Mesenchymal stem cell (in vitro differentiated cells and primary cell): ENCODE data around the gene MYO1D.

ENCODE experiments used
- DNase-seq: peaks from one replicate; pipeline ENCODE4 v3.0.0-alpha.2; 2013
- H2AFZ ChIP-seq: one replicate; pipeline ENCODE4 v1.6.1; 2013; ENCODE audit warnings: low read depth, mild to moderate bottlenecking, control low read depth, inconsistent platforms, low read length, moderate library complexity
- H2AK5ac ChIP-seq: 2 replicates; pipeline ENCODE4 v1.6.1; 2013; ENCODE audit warnings: low read length, moderate library complexity, mild to moderate bottlenecking, inconsistent platforms; ENCODE audit not compliant: severe bottlenecking
- H2BK120ac ChIP-seq: one replicate; pipeline ENCODE4 v1.6.1; 2013; ENCODE audit warnings: low read depth, mild to moderate bottlenecking, inconsistent platforms, low read length, moderate library complexity
- H2BK12ac ChIP-seq, 2 experiments: one replicate each; pipeline ENCODE4 v1.6.1; 2013; ENCODE audit warnings: inconsistent platforms in 2 of 2, low read length in 2 of 2, mild to moderate bottlenecking in 2 of 2, moderate library complexity in 2 of 2, control low read depth in 1 of 2
- H2BK15ac ChIP-seq: one replicate; pipeline ENCODE4 v1.6.1; 2013; ENCODE audit warnings: mild to moderate bottlenecking, low read depth, inconsistent platforms; ENCODE audit not compliant: poor library complexity, severe bottlenecking
- H2BK5ac ChIP-seq: 2 replicates; pipeline ENCODE4 v1.6.1; 2013; ENCODE audit warnings: low read depth, mild to moderate bottlenecking, low read length, control low read depth, inconsistent platforms; ENCODE audit not compliant: poor library complexity, severe bottlenecking
- H3K14ac ChIP-seq, 2 experiments: one replicate each; pipeline ENCODE4 v1.6.1; 2013; ENCODE audit warnings: inconsistent platforms in 2 of 2, low read length in 2 of 2, control low read depth in 1 of 2, mild to moderate bottlenecking in 1 of 2, moderate library complexity in 1 of 2
- H3K18ac ChIP-seq, 2 experiments: one replicate each; pipeline ENCODE4 v1.6.1; 2013; ENCODE audit warnings: inconsistent platforms in 2 of 2, low read length in 2 of 2, control low read depth in 1 of 2, low read depth in 1 of 2, mild to moderate bottlenecking in 1 of 2
- H3K23ac ChIP-seq, 2 experiments: one replicate each; pipeline ENCODE4 v1.6.1; 2013; ENCODE audit warnings: inconsistent platforms in 2 of 2, low read length in 2 of 2, mild to moderate bottlenecking in 2 of 2, moderate library complexity in 2 of 2, control low read depth in 1 of 2
- H3K27ac ChIP-seq: 2 replicates; pipeline ENCODE4 v1.5.1; 2013; ENCODE audit warnings: mild to moderate bottlenecking, moderate library complexity, low read length, control low read depth, inconsistent platforms; ENCODE audit not compliant: poor library complexity, severe bottlenecking
- H3K27me3 ChIP-seq, 2 experiments: 2 replicates each; pipeline versions ENCODE4 v1.6.1 to v1.7.0; 2013; ENCODE audit warnings: low read length in 2 of 2, mild to moderate bottlenecking in 2 of 2, moderate library complexity in 2 of 2, control low read depth in 1 of 2, inconsistent platforms in 1 of 2; ENCODE audit not compliant: control insufficient read depth in 1 of 2, insufficient read depth in 1 of 2
- H3K36me3 ChIP-seq, 2 experiments: 2 replicates each; pipeline versions ENCODE4 v1.6.1 to v1.7.0; 2013; ENCODE audit warnings: low read length in 2 of 2, control low read depth in 1 of 2, inconsistent platforms in 1 of 2, low read depth in 1 of 2, mild to moderate bottlenecking in 1 of 2; ENCODE audit not compliant: insufficient read depth in 2 of 2, control insufficient read depth in 1 of 2
- H3K4ac ChIP-seq, 2 experiments: one replicate each; pipeline ENCODE4 v1.6.1; 2013; ENCODE audit warnings: inconsistent platforms in 2 of 2, low read length in 2 of 2, mild to moderate bottlenecking in 2 of 2, moderate library complexity in 2 of 2, control low read depth in 1 of 2, low read depth in 1 of 2
- H3K4me1 ChIP-seq: 2 replicates; pipeline ENCODE4 v1.6.1; 2013; ENCODE audit warnings: low read depth, low read length, control low read depth; ENCODE audit not compliant: control insufficient read depth, insufficient read depth
- H3K4me2 ChIP-seq: 2 replicates; pipeline ENCODE4 v1.6.1; 2013; ENCODE audit warnings: low read length, mild to moderate bottlenecking, inconsistent platforms; ENCODE audit not compliant: poor library complexity, severe bottlenecking
- H3K4me3 ChIP-seq, 2 experiments: 2 replicates each; pipeline versions ENCODE4 v1.5.1 to v1.7.0; 2013; ENCODE audit warnings: low read length in 2 of 2, mild to moderate bottlenecking in 2 of 2, control low read depth in 1 of 2, low read depth in 1 of 2; ENCODE audit not compliant: insufficient read depth in 1 of 2
- H3K79me1 ChIP-seq: replicated peaks from 2 replicates; pipeline ENCODE4 v1.6.1; 2013; ENCODE audit warnings: mild to moderate bottlenecking, control low read depth, low read length, inconsistent platforms; ENCODE audit not compliant: poor library complexity, severe bottlenecking
- H3K9ac ChIP-seq: 2 replicates; pipeline ENCODE4 v1.7.0; 2013; ENCODE audit warnings: mild to moderate bottlenecking, low read length, moderate library complexity
- H3K9me3 ChIP-seq: 2 replicates; pipeline ENCODE4 v1.7.0; 2013; ENCODE audit warnings: mild to moderate bottlenecking, low read length; ENCODE audit not compliant: control insufficient read depth
- H4K8ac ChIP-seq: one replicate; pipeline ENCODE4 v1.6.1; 2013; ENCODE audit warnings: inconsistent platforms, mild to moderate bottlenecking, low read length, moderate library complexity
- H4K91ac ChIP-seq: one replicate; pipeline ENCODE4 v1.6.1; 2013; ENCODE audit warnings: mild to moderate bottlenecking, low read length, inconsistent platforms
- WGBS: methylation state at CpG from one replicate; pipeline ENCODE4 v1.1.7; 2013; ENCODE audit warnings: mixed read lengths; 5-methylcytosine and 5-hydroxymethylcytosine counted together

Gene MYO1D

GRCh38 chr17:32564325-32564724 is 312.6 kb downstream of the MYO1D start:
- H3K18ac ChIP-seq = no peak overlapping the region
- no peak overlapping the region for H2BK120ac ChIP-seq
- no peaks in the 10 kb centered on the region for H3K4me1 ChIP-seq
- H2BK15ac ChIP-seq = no peak overlapping the region
- no peak overlapping the region for H3K4ac ChIP-seq
- no peak overlapping the region for H3K27ac ChIP-seq
- no peak overlapping the region for H4K8ac ChIP-seq
- no peaks in the 10 kb centered on the region for H3K27me3 ChIP-seq
- H2BK5ac ChIP-seq = no peak overlapping the region
- H3K9ac ChIP-seq = no peak overlapping the region
- no peak for DNase-seq
- H3K4me2 ChIP-seq = no peak overlapping the region
- no peak overlapping the region for H2AK5ac ChIP-seq
- no peak overlapping the region for H3K23ac ChIP-seq
- no peak overlapping the region for H2AFZ ChIP-seq
- H3K36me3 ChIP-seq = peaks cover 0 to 34% of the 10 kb centered on the region in 2 experiments
- no peak overlapping the region for H2BK12ac ChIP-seq
- 56% methylated on average over 2 of the region's 3 CpGs for WGBS
- no peak overlapping the region for H4K91ac ChIP-seq
- no peak overlapping the region for H3K14ac ChIP-seq
- no peaks in the 10 kb centered on the region for H3K79me1 ChIP-seq
- H3K9me3 ChIP-seq = peaks cover 4% of the 10 kb centered on the region
- H3K4me3 ChIP-seq = no peak overlapping the region

GRCh38 chr17:32563583-32563982 is 313.3 kb downstream of the MYO1D start:
- H2BK120ac ChIP-seq = no peak overlapping the region
- no peak overlapping the region for H3K9ac ChIP-seq
- H2BK5ac ChIP-seq = no peak overlapping the region
- no peak overlapping the region for H3K18ac ChIP-seq
- H2BK12ac ChIP-seq = no peak overlapping the region
- H3K4me3 ChIP-seq = no peak overlapping the region
- no peak overlapping the region for H2AK5ac ChIP-seq
- H3K27me3 ChIP-seq = no peaks in the 10 kb centered on the region
- no peaks in the 10 kb centered on the region for H3K4me1 ChIP-seq
- 100% methylated on average over 5 of the region's 6 CpGs for WGBS
- DNase-seq = no peak
- H3K27ac ChIP-seq = no peak overlapping the region
- no peak overlapping the region for H4K8ac ChIP-seq
- no peak overlapping the region for H2AFZ ChIP-seq
- no peak overlapping the region for H3K4me2 ChIP-seq
- H3K79me1 ChIP-seq = no peaks in the 10 kb centered on the region
- no peak overlapping the region for H2BK15ac ChIP-seq
- H4K91ac ChIP-seq = no peak overlapping the region
- no peak overlapping the region for H3K4ac ChIP-seq
- peaks cover 4% of the 10 kb centered on the region for H3K9me3 ChIP-seq
- H3K23ac ChIP-seq = no peak overlapping the region
- H3K36me3 ChIP-seq = peaks cover 0 to 34% of the 10 kb centered on the region in 2 experiments
- no peak overlapping the region for H3K14ac ChIP-seq

- H3K36me3 ChIP-seq = peaks cover 0 to 3% of the 10 kb centered on the region in 2 experiments
- H3K4me1 ChIP-seq = no peaks in the 10 kb centered on the region
- no peak overlapping the region for H2AFZ ChIP-seq
- H2BK5ac ChIP-seq = no peak overlapping the region
- DNase-seq = peak; percentile 8
- H3K4ac ChIP-seq = no peak overlapping the region
- H2BK15ac ChIP-seq = no peak overlapping the region
- H4K8ac ChIP-seq = no peak overlapping the region
- H3K9me3 ChIP-seq = no peaks in the 10 kb centered on the region
- H2AK5ac ChIP-seq = no peak overlapping the region
- WGBS = 80% methylated on average over 2 of the region's 4 CpGs
- no peak overlapping the region for H2BK120ac ChIP-seq
- H3K4me3 ChIP-seq = no peak overlapping the region
- H3K23ac ChIP-seq = no peak overlapping the region
- no peak overlapping the region for H3K9ac ChIP-seq
- H3K18ac ChIP-seq = no peak overlapping the region
- H3K4me2 ChIP-seq = no peak overlapping the region
- H3K14ac ChIP-seq = no peak overlapping the region
- no peak overlapping the region for H2BK12ac ChIP-seq
- no peak overlapping the region for H3K27ac ChIP-seq
- no peak overlapping the region for H4K91ac ChIP-seq
- no peaks in the 10 kb centered on the region for H3K79me1 ChIP-seq
- H3K27me3 ChIP-seq = no peaks in the 10 kb centered on the region
Observed at GRCh38 chr17:32558997-32559650, 317.8 kb downstream of the MYO1D start.

GRCh38 chr17:32558326-32558955 is 318.5 kb downstream of the MYO1D start:
- H3K79me1 ChIP-seq = no peaks in the 10 kb centered on the region
- no peak overlapping the region for H2AFZ ChIP-seq
- no peak overlapping the region for H3K9ac ChIP-seq
- no peak overlapping the region for H3K14ac ChIP-seq
- H3K4ac ChIP-seq = no peak overlapping the region
- H2BK5ac ChIP-seq = no peak overlapping the region
- H3K4me1 ChIP-seq = no peaks in the 10 kb centered on the region
- H3K4me3 ChIP-seq = no peak overlapping the region
- WGBS = 90% methylated on average over 2 of the region's 6 CpGs
- H2AK5ac ChIP-seq = no peak overlapping the region
- H2BK120ac ChIP-seq = no peak overlapping the region
- no peaks in the 10 kb centered on the region for H3K9me3 ChIP-seq
- DNase-seq = no peak
- no peak overlapping the region for H4K91ac ChIP-seq
- no peak overlapping the region for H3K27ac ChIP-seq
- H3K27me3 ChIP-seq = no peaks in the 10 kb centered on the region
- no peak overlapping the region for H2BK15ac ChIP-seq
- H3K18ac ChIP-seq = peak overlapping the region in 1 of 2 experiments; percentile 24
- H4K8ac ChIP-seq = no peak overlapping the region
- H2BK12ac ChIP-seq = no peak overlapping the region
- no peak overlapping the region for H3K23ac ChIP-seq
- H3K4me2 ChIP-seq = no peak overlapping the region
- H3K36me3 ChIP-seq = no peaks in the 10 kb centered on the region
